NCI-H146 treated with DMSO at 0.1 percent for 48 hours (cell line): Measurements from ENCODE around the gene SSH2.
"Not testable (repeated sequence)": the region's sequence is repeated elsewhere in the genome, so short reads cannot be mapped to it uniquely, and the experiment has no call there.

Experiments used
- DNase-seq: peaks from one replicate; lab custom pipeline; 2025; ENCODE audit not compliant: unreplicated experiment; lab: John Stamatoyannopoulos, UW

SSH2 gene

DNA sequence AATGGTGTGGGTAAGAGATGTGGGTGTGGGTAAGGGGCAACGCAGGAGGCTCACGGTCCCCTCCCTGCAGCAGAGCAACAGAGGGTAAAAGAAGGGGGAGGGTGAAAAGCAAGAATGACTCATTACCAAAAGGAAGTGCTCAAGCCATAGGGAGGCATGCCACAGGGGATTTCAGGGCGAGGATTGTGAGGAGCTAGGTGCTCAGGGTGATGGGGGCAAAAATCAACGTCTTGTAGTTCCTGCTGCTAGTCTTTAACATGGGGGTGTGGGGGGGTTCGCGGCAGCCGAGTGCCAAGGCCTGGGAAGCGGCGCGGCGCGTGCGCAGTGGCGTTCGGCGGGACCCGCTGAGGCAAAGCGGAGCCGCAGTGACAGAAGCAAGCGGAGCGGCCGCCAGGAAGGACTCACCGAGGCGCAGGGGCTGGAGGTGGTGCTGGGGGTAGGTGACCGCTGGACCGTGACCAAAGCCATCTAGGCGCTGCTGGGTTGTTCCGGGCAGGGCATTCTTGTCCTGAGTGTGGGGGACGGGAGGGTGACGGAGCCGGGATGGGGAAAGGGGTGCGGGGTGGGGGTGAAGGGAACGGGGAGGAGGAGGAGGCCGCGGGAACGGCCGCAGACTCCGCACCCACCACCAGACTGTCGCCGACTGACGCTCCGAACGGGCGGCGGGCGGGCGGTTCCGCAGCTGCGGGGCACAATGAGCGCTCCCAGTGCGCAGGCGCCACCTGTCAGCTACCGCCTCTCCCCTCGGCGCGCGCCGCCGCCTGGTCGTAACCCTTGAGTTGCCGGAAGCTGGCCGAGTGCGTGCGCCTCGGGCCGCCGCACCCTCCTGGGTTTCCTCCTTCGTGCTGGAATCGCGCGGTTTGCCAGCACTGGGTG, at the start of gene SSH2:
Gene SSH2, minus strand, starts transcription at position 696 of the 876 bp plus-strand sequence. Its CDS starts 228 bp downstream, at position 468.
- DNase-seq = peak; percentile 82

DNA sequence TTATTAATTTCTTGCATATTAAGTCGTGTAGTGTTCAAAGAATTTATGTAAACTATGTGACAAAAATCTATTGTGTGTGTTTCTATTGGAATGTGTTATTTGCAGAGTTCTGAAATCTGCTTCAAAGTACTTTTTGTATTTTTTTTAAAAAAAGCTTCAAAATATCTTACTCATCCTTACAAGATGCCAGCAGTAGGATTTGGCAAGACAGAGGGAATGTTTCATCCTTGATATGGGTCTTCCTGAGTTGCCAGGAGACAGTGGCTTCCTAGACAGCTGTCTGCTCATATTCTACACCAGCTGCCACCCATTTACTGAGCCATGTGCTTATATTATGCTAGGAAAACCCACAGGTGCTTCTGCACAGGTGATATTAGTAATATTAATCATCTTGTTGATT, 47.8 kb upstream of the SSH2 start:
- DNase-seq = no peak

GRCh38 chr17:29973005-29973404, 43.0 kb upstream of the SSH2 start:
- no peak for DNase-seq

- DNase-seq = peak; percentile 86
These were observed 42.2 kb upstream of the SSH2 start for GRCh38 chr17:29972277-29972676.

DNA sequence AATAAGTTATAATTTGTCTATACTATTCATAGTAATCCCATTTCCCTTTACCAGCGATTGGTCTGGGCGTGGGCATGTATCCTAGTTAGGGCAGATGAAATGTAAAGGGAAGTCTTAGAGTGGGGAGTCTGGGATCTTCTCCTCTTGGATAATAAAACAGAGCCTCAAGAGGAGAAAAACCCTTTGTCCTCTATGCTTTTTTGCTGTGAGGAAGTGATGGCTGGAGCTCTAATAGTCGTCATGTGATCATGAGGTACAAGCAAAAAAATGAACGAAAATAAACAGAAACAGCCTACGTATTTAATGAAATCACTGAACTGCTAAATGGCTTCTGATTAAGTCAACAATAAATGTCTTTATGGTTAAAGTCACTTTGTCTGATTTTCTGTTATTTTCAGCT, 38.2 kb upstream of the SSH2 start:
- no peak for DNase-seq

GRCh38 chr17:29962656-29963055, 32.6 kb upstream of the SSH2 start:
- DNase-seq = no peak

DNA sequence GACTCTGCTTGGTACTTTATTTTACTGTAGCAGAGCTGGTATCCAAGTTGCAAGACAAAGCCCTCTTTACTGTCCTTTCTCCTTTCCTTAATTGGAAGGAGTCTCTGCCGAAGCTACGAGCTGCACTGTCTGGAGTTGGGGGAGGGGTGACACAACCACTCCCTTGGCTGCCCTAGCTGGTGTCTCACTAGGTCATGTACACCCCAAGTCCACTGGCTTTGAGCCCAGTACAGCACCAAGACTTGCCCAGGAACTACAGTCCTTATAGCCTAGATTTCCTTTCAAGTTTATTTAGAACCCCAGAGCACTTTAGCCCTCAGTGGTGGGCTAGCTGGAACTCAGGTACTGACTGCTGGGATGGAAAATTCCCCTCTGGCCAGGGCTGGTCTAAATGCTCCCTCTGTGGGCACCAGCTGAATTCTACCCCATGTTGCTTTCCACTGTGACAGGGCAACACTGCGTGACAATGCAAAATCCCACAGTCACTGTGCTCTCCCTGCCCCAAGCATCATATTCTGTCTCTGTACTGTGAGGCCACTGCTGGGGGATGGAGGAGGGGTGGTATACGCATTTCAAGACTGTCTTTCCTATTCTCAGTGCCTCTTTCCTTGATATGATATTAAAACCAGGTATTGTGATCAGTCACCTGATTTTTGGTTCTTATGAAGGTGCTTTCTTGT, 29.8 kb upstream of the SSH2 start:
- no peak for DNase-seq

DNA sequence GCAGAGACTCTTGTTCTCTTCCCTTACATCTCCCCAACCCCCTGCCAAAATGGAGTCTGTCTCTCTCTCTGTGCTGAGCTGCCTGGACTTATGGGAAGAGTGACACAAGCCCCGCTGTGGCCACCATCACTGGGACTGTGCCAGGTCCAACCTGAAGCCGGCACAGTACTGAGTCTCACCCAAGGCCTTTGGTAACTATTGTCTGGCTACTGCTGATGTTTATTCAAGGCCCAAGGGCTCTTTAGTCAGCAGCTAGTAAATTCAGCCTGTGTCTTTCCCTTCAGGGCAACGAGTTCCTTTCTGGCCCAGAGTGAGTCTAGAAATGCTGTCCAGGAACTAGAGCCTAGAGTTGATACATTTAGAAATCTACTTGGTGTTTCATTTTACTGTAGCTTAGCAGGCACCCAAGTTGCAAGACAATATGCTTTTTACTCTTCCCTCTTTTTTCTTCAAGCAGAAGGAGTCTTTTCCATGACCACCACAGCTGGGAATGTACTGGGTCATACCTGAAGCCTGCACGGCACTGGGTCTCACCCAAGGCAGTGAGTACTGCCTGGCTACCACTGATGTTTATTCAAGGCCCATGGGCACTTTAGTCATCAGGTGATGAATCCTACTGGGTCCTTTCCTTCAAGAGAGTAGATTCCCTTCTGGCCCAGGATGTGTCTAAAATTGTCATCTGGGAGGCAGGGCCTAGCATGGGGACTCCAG, 29.1 kb upstream of the SSH2 start:
- no peak for DNase-seq

DNA sequence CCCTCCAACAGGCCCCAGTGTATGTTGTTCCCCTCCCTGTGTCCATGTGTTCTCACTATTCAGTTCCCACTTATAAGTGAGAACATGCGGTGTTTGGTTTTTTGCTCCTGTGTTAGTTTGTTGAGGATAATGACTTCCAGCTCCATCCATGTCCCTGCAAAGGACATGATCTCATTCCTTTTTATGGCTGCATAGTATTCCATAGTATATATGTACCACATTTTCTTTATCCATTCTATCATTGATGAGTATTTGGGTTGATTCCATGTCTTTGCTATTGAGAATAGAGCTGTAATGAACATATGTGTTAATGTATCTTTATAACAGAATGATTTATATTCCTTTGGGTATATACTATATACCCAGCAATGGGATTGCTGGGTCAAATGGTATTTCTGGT, 27.5 kb upstream of the SSH2 start:
- DNase-seq = not testable (repeated sequence)

DNA sequence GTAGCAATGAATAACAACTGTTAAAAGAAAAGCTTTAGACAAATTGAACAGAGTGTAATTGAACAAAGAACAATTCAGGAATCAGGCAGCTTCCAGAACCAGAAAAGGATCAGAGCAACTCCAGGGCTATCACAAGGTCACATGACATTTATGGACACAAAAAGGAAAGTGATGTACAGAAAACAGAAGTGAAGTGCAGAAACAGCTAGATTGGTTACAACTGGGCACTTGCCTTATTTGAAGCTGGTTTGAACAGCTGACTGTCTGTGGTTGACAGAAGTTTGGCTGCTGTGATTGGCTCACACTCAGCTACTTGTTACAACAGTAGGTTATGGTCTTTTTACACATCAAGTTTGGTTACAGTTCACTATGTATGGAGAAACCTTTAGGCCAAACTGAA, 26.2 kb upstream of the SSH2 start:
- DNase-seq = no peak

GRCh38 chr17:29954405-29954804, 24.4 kb upstream of the SSH2 start:
- no peak for DNase-seq

- peak; percentile 25 for DNase-seq
These were observed 19.7 kb upstream of the SSH2 start for GRCh38 chr17:29949696-29950095.

DNA sequence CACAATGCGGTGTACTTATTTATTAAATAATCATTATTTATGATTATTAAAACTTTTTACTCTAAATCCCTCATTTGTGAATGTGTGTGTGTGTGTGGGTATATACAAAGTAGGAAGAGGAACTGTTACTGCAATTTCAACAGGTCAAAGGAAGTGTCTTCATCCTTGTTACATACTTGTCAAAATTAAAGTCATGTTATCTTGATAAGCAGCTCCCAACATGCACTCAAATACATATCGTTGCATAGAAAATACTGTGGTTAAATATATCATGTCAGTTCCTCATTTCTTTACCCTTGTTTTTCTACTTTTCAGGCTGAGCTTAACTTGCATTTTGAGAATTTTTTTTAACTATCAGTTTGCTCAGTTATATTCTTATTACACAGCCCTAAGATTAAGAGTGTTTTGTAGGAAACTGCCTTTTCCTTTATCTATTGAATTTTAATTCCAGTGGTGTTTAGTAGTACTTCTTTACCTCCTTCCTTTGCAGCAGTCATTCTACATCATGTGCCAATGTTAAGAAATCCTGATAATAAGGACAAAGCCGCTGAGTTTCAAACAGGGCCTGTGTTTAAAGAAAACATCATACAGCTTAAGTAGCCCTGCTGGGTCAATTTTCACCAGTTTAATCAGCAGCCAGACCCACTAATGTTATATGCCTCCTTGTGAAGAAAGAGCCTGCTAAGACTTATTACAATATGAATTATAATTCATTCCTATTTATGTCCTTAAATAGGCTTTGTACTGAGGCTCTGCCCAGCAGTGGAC, 18.6 kb upstream of the SSH2 start:
- DNase-seq = no peak

GRCh38 chr17:29945281-29945680, 15.3 kb upstream of the SSH2 start:
- no peak for DNase-seq

GRCh38 chr17:29941334-29941733, 11.3 kb upstream of the SSH2 start, which contains the start of gene EFCAB5:
Gene EFCAB5, plus strand, starts transcription at chr17:29941634. Its CDS starts 163 bp downstream, at chr17:29941797.
- DNase-seq = no peak

DNA sequence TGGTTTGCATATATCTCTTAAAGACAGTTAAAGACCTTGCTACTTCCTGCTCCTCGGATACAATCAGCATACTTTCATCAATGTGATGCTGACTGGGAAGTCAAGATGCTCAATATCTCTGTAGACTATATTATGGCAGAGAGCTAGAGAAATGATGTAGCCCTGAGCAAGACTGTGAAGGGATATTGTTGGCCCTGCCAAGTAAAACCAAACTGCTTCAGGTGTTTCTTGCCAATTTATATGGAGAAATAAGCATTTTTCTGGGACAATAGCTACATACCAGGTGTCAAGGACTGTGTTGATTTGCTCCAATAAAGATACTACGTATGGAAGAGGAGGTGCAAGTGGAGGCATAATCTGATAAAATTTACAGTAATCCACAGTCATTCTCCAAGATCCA, 6.7 kb upstream of the SSH2 start:
- no peak for DNase-seq

GRCh38 chr17:29935909-29936308, 5.9 kb upstream of the SSH2 start:
- not testable (repeated sequence) for DNase-seq

- peak; percentile 8 for DNase-seq
These were observed 3.4 kb upstream of the SSH2 start for GRCh38 chr17:29933379-29933778.

- DNase-seq = peak; percentile 95
These were observed 1.4 kb upstream of the SSH2 start for GRCh38 chr17:29931231-29931932.

GRCh38 chr17:29930409-29931010, 482 bp upstream of the SSH2 start:
- peak; percentile 57 for DNase-seq
